Keratinocyte (primary cell): ENCODE results near the gene LTV1.

Source experiments
- EZH2 ChIP-seq: IDR thresholded peaks from one replicate; pipeline ENCODE4 v1.6.1; 2012; ENCODE audit warnings: inconsistent platforms, mild to moderate bottlenecking, low read length, moderate library complexity
- TF ChIP-seq, protein P1 (sequence below), 3 experiments: IDR thresholded peaks in 1 of 3; conservative IDR thresholded peaks in 1 of 3; optimal IDR thresholded peaks in 1 of 3; 2 replicates in 2 of 3; 3 replicates in 1 of 3; pipeline versions ENCODE3 to v1.5.1; 2011; ENCODE audit warnings: low read length in 3 of 3, mild to moderate bottlenecking in 3 of 3, moderate library complexity in 2 of 3, control low read depth in 1 of 3, inconsistent platforms in 1 of 3; ENCODE audit not compliant: insufficient read depth in 2 of 3; ENCODE audit errors: extremely low read depth in 1 of 3

DNA sequence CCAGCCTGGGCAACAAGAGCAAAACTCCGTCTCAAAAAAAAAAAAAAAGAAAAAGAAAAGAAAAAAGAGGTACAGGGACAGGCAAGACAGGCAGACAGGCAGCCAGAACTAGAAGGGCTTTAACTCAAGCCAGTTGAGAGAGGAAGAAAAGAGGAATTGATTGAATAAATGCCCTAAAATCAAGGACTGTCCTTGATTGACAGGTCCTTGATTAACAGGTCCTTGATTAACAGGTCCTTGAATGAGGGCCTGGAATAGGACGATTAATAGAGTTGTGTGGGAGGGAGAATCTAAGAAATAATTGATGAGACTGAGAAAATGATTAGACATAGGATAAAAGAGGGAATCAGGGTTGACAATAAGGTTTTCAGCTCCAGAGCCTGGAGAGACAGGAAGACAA lies 57.2 kb downstream of the LTV1 start:
- TF ChIP-seq, protein P1, sequence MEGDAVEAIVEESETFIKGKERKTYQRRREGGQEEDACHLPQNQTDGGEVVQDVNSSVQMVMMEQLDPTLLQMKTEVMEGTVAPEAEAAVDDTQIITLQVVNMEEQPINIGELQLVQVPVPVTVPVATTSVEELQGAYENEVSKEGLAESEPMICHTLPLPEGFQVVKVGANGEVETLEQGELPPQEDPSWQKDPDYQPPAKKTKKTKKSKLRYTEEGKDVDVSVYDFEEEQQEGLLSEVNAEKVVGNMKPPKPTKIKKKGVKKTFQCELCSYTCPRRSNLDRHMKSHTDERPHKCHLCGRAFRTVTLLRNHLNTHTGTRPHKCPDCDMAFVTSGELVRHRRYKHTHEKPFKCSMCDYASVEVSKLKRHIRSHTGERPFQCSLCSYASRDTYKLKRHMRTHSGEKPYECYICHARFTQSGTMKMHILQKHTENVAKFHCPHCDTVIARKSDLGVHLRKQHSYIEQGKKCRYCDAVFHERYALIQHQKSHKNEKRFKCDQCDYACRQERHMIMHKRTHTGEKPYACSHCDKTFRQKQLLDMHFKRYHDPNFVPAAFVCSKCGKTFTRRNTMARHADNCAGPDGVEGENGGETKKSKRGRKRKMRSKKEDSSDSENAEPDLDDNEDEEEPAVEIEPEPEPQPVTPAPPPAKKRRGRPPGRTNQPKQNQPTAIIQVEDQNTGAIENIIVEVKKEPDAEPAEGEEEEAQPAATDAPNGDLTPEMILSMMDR (optimal IDR thresholded peaks at IDR 0.05 in 1 of 3, IDR thresholded peaks at IDR 0.05 in 1 of 3, conservative IDR thresholded peaks at IDR 0.05 in 1 of 3; ENCODE audit: extremely low read depth in 1 of 3, insufficient read depth in 2 of 3, low read length in 3 of 3), result no peak
- no peak for TF ChIP-seq EZH2
